Bone marrow (tissue), 2 donors: ENCODE results near the gene LRFN5.

Experiments used
- DNase-seq, 2 donors: peaks; one replicate each; lab custom pipeline; 2025; lab: John Stamatoyannopoulos, UW

The LRFN5 gene

GRCh38 chr14:41773536-41774279 is 167.0 kb downstream of the LRFN5 start:
- no peak for DNase-seq

GRCh38 chr14:41782511-41782910 is 175.8 kb downstream of the LRFN5 start:
- DNase-seq, result no peak

GRCh38 chr14:41783403-41783802 is 176.7 kb downstream of the LRFN5 start:
- DNase-seq, result no peak

- DNase-seq, result no peak
Observed at GRCh38 chr14:41785696-41786095, 179.0 kb downstream of the LRFN5 start.

GRCh38 chr14:41799817-41800216 is 193.1 kb downstream of the LRFN5 start:
- DNase-seq, result no peak

GRCh38 chr14:41805633-41806032 is 199.0 kb downstream of the LRFN5 start:
- DNase-seq, result no peak

- no peak for DNase-seq
Observed at GRCh38 chr14:41806366-41806975, 199.8 kb downstream of the LRFN5 start.

- no peak for DNase-seq
Observed at GRCh38 chr14:41810362-41810761, 203.7 kb downstream of the LRFN5 start.

GRCh38 chr14:41817626-41818025 is 210.9 kb downstream of the LRFN5 start:
- DNase-seq, result no peak

- DNase-seq, result no peak
Observed at GRCh38 chr14:41824441-41824840, 217.8 kb downstream of the LRFN5 start.

- no peak for DNase-seq
Observed at GRCh38 chr14:41825622-41826021, 218.9 kb downstream of the LRFN5 start.

GRCh38 chr14:41830714-41831406 is 224.2 kb downstream of the LRFN5 start:
- no peak for DNase-seq

- no peak for DNase-seq
Observed at GRCh38 chr14:41839661-41840060, 233.0 kb downstream of the LRFN5 start.

GRCh38 chr14:41859336-41859735 is 252.7 kb downstream of the LRFN5 start:
- no peak for DNase-seq

- no peak for DNase-seq
Observed at GRCh38 chr14:41860586-41860985, 253.9 kb downstream of the LRFN5 start.

GRCh38 chr14:41865894-41866293 is 259.2 kb downstream of the LRFN5 start:
- no peak for DNase-seq

GRCh38 chr14:41868396-41868795 is 261.7 kb downstream of the LRFN5 start:
- no peak for DNase-seq

- DNase-seq, result no peak
Observed at GRCh38 chr14:41872931-41873685, 266.4 kb downstream of the LRFN5 start.

GRCh38 chr14:41873686-41874317 is 267.1 kb downstream of the LRFN5 start:
- DNase-seq, result no peak

- no peak for DNase-seq
Observed at GRCh38 chr14:41875116-41875515, 268.4 kb downstream of the LRFN5 start.

- DNase-seq, result no peak
Observed at GRCh38 chr14:41878321-41878720, 271.6 kb downstream of the LRFN5 start.

GRCh38 chr14:41891624-41892023 is 284.9 kb downstream of the LRFN5 start:
- no peak for DNase-seq
